Hepatocyte (in vitro differentiated cells): Measurements from ENCODE around the gene XPNPEP2. TPM values are rescaled to one million over a fixed set of nuclear protein-coding genes. Genes with fewer than 3 reads are reported as not detected.

Experiments
- DNase-seq: peaks from one replicate; pipeline ENCODE4 v3.0.0-alpha.2; 2016; ENCODE audit warnings: low spot score
- H2AFZ ChIP-seq: fragments of 200-600 bp; sonication (generic); 2 replicates; pipeline ENCODE4 v1.6.0; 2016; ENCODE audit warnings: antibody characterized with exemption, mild to moderate bottlenecking
- H3K27ac ChIP-seq: fragments of 200-600 bp; sonication (generic); 2 replicates; pipeline ENCODE4 v1.5.1; 2016; ENCODE audit warnings: mild to moderate bottlenecking
- H3K27me3 ChIP-seq: fragments of 200-600 bp; sonication (generic); 2 replicates; pipeline ENCODE4 v1.6.1; 2016
- H3K36me3 ChIP-seq: fragments of 200-600 bp; sonication (generic); replicated peaks from 2 replicates; pipeline ENCODE4 v1.5.1; 2016; ENCODE audit warnings: low read depth; ENCODE audit not compliant: insufficient read depth
- H3K4me1 ChIP-seq: fragments of 200-600 bp; sonication (generic); 2 replicates; pipeline ENCODE4 v1.5.1; 2016; ENCODE audit warnings: mild to moderate bottlenecking, moderate library complexity; ENCODE audit not compliant: insufficient read depth
- H3K4me2 ChIP-seq: fragments of 200-600 bp; sonication (generic); 2 replicates; pipeline ENCODE4 v1.6.0; 2016
- H3K4me3 ChIP-seq: fragments of 200-600 bp; sonication (generic); 2 replicates; pipeline ENCODE4 v1.5.1; 2016; ENCODE audit warnings: mild to moderate bottlenecking
- H3K79me2 ChIP-seq: fragments of 200-600 bp; sonication (generic); 2 replicates; pipeline ENCODE4 v1.6.0; 2017; ENCODE audit warnings: mild to moderate bottlenecking
- H3K9me2 ChIP-seq: fragments of 200-600 bp; sonication (generic); replicated peaks from 2 replicates; pipeline ENCODE4 v1.6.0; 2017; ENCODE audit warnings: mild to moderate bottlenecking; ENCODE audit not compliant: insufficient read depth
- H3K9me3 ChIP-seq: fragments of 200-600 bp; sonication (generic); 2 replicates; pipeline ENCODE4 v1.5.1; 2016; ENCODE audit warnings: low read depth, mild to moderate bottlenecking
- H4K20me1 ChIP-seq: fragments of 200-600 bp; sonication (generic); 2 replicates; pipeline ENCODE4 v1.6.0; 2016; ENCODE audit warnings: mild to moderate bottlenecking; ENCODE audit not compliant: insufficient read depth, poor library complexity, severe bottlenecking
- EZH2 ChIP-seq: fragments of 200-600 bp; sonication (generic); IDR thresholded peaks from 2 replicates; pipeline ENCODE4 v1.6.1; 2016; ENCODE audit warnings: antibody characterized with exemption, mild to moderate bottlenecking, borderline replicate concordance
- EZH2phosphoT487 ChIP-seq: fragments of 200-600 bp; sonication (generic); IDR thresholded peaks from one replicate; pipeline ENCODE4 v1.6.1; 2018; ENCODE audit warnings: antibody characterized with exemption, mild to moderate bottlenecking, low read depth, moderate library complexity; ENCODE audit not compliant: unreplicated experiment, severe bottlenecking
- WGBS: methylation state at CpG from one replicate; pipeline ENCODE4 v1.1.6; 2016; ENCODE audit warnings: low lambda C conversion rate; ENCODE audit errors: missing lambda C conversion rate; 5-methylcytosine and 5-hydroxymethylcytosine counted together
- polyA plus RNA-seq: library from polyadenylated mRNA; unstranded; fragments of >200 nt; fragmentation: Nextera tagmentation; extraction: Ambion mirVana; gene quantifications from 2 replicates; pipeline ENCODE4 v1.2.1, GENCODE V29; 2016
- total RNA-seq: library from RNA; depleted of rRNA; stranded (reverse); fragments of >200 nt; gene quantifications from 2 replicates; pipeline ENCODE4 v1.2.3, GENCODE V29; 2014
- TF ChIP-seq, protein P1 (sequence below): fragments of 200-600 bp; sonication (generic); IDR thresholded peaks from 2 replicates; pipeline ENCODE4 v1.5.1; 2016; ENCODE audit warnings: antibody characterized with exemption, mild to moderate bottlenecking; ENCODE audit not compliant: poor library complexity

Gene XPNPEP2
- total and polyA plus RNA-seq, 2 experiments from 2014 or later: 21.9 to 23.1 TPM

DNA sequence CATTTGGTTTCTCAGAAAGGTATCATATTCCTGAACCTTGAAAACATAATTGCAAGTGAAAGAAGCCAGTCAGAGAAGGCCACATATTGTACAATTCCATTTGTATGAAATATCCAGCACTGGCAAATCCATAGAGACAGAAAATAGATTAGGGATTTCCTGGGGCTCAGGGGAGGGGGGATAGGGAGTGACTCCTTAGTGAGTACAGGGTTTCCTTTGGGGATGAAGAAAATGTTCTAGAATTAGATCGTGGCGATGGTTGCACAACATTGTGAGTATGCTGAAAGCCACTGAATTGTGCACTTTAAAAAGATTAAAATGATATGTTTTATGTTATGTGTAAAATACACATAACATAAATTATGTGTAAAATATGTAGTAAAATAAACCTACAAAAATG, 10.3 kb downstream of the XPNPEP2 start:
- Histone ChIP-seq H3K27ac (no peak overlapping the region), H2AFZ (no peak overlapping the region), H3K9me2 (no peaks in the 10 kb centered on the region), H3K36me3 (no peaks in the 10 kb centered on the region), H3K79me2 (no peaks in the 10 kb centered on the region), H3K27me3 (no peaks in the 10 kb centered on the region), H3K4me3 (no peak overlapping the region), H3K4me1 (no peaks in the 10 kb centered on the region), H3K9me3 (no peaks in the 10 kb centered on the region), H3K4me2 (no peak overlapping the region), H4K20me1 (no peaks in the 10 kb centered on the region)
- TF ChIP-seq EZH2phosphoT487: no peak
- no peak for TF ChIP-seq EZH2
- no peak for DNase-seq
- WGBS: 70% methylated on average over 2 of the region's 2 CpGs

DNA sequence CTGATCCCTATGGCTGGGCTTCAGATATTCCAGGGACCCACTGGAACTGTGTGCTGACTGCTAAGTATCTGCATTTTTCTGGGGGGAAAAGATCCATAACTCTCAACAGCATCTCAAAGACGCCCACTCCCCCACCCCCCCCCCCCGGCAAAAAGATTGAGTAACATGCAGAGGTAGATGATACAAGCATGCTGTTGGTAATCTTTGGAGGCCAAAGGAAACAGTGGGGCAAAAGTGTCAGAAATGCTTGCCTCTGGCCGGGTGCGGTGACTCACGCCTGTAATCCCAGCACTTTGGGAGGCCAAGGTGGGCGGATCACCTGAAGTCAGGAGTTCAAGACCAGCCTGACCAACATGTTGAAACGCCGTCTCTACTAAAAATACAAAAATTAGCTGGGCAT, 12.2 kb downstream of the XPNPEP2 start:
- H4K20me1 ChIP-seq: no peaks in the 10 kb centered on the region
- no peaks in the 10 kb centered on the region for H3K27me3 ChIP-seq
- DNase-seq: no peak
- no peak overlapping the region for H3K4me3 ChIP-seq
- no peak overlapping the region for H3K27ac ChIP-seq
- 82% methylated on average over 8 of the region's 8 CpGs for WGBS
- H3K4me2 ChIP-seq: no peak overlapping the region
- H3K4me1 ChIP-seq: no peaks in the 10 kb centered on the region
- no peak overlapping the region for H2AFZ ChIP-seq
- H3K36me3 ChIP-seq: no peaks in the 10 kb centered on the region
- H3K9me2 ChIP-seq: no peaks in the 10 kb centered on the region
- H3K9me3 ChIP-seq: no peaks in the 10 kb centered on the region
- no peaks in the 10 kb centered on the region for H3K79me2 ChIP-seq
- TF ChIP-seq, protein P1, sequence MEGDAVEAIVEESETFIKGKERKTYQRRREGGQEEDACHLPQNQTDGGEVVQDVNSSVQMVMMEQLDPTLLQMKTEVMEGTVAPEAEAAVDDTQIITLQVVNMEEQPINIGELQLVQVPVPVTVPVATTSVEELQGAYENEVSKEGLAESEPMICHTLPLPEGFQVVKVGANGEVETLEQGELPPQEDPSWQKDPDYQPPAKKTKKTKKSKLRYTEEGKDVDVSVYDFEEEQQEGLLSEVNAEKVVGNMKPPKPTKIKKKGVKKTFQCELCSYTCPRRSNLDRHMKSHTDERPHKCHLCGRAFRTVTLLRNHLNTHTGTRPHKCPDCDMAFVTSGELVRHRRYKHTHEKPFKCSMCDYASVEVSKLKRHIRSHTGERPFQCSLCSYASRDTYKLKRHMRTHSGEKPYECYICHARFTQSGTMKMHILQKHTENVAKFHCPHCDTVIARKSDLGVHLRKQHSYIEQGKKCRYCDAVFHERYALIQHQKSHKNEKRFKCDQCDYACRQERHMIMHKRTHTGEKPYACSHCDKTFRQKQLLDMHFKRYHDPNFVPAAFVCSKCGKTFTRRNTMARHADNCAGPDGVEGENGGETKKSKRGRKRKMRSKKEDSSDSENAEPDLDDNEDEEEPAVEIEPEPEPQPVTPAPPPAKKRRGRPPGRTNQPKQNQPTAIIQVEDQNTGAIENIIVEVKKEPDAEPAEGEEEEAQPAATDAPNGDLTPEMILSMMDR: no peak
- no peak for TF ChIP-seq EZH2
- no peak for TF ChIP-seq EZH2phosphoT487

DNA sequence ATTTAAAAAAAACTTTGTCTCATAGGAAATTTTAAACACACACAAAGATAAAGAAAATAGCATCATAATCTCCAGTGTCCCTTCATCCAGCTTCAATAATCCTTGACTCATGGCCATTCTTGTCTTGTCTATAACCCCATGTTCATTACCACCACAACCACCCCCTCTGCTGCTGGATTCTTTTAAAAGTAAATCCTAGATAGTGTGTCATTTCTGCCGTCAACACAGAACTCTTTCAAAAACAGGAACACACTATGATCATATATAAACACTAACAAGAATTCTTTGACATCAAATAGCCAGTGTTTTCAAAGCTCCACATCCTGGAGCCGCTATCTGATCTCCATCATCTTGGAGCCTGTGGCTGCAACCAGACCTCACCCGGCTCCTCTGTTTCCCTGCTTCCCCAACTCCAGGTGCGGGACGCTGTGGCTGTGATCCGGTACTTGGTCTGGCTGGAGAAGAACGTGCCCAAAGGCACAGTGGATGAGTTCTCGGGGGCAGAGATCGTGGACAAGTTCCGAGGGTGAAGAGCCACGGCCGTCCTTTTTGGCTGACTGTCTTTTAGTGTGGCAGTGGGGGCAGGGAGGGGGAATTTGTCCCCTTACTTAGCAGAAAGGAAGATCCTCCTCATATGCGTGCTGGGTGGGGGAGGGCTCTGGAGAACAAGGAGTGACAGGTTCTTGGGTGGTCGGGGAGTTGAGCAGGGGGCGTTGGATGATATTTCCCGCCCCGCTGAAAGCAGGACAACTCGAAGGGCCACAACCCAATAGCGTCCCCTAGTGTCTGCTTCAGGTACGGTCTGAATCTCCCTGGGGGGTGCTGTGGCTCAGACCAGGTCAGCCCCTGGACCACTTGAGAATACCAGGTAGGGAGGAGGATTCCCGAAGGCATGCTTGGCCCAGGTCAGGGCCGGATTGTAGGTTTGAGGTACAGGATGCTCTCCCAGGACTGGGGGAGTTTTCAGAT, 15.6 kb downstream of the XPNPEP2 start:
- no peaks in the 10 kb centered on the region for H3K9me3 ChIP-seq
- no peak overlapping the region for H3K27ac ChIP-seq
- no peaks in the 10 kb centered on the region for H3K9me2 ChIP-seq
- DNase-seq: no peak
- no peak overlapping the region for H3K4me2 ChIP-seq
- no peaks in the 10 kb centered on the region for H3K27me3 ChIP-seq
- H3K4me3 ChIP-seq: no peak overlapping the region
- H4K20me1 ChIP-seq: no peaks in the 10 kb centered on the region
- 63% methylated on average over 22 of the region's 22 CpGs for WGBS
- H3K4me1 ChIP-seq: no peaks in the 10 kb centered on the region
- TF ChIP-seq, protein P1: no peak
- TF ChIP-seq EZH2phosphoT487: no peak
- no peak for TF ChIP-seq EZH2
- H2AFZ ChIP-seq: no peak overlapping the region
- no peaks in the 10 kb centered on the region for H3K36me3 ChIP-seq
- no peaks in the 10 kb centered on the region for H3K79me2 ChIP-seq

DNA sequence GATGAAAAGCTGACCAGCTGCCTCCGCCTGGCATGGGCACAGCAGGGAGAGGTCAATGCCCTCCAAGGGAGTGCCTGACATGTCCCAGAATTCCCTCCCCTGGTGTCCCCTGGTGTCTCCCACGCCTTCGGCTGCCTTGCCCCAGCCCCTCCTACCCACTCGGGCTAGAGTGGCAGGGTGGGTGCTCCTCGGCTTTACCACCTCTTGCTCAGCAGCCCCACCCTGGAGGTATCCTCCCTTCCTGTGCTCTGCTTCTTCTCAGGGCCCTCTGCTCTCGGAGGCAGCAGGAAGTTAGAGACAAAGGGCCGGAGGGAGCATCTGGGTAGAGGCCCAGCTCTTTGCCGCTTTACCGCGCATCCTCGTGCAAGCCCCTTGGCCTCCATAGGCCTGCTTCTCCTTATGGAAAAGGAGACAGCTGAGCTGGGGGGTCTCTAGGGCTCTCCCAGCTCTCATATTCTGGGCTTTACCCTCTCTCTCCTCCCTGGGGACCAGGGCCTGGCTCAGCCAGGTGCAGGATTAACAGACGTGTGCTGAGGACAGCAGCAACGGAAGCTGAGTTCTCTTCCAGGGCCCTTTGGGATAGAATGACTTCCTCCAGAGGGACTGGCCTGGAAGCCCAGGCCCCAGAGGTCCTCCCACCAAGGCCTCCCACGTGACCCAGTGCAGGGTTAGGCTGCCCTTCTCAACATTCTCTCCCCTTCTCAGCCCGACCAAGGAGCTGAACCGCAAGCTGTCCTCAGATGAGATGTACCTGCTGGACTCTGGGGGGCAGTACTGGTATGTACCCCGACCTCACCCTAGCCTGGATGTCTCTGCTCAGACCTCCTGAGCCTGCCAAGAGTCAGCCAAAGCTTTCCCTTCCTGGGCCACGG, 17.2 kb downstream of the XPNPEP2 start:
- no peak overlapping the region for H3K4me3 ChIP-seq
- no peaks in the 10 kb centered on the region for H3K4me1 ChIP-seq
- no peaks in the 10 kb centered on the region for H3K9me2 ChIP-seq
- no peak overlapping the region for H3K4me2 ChIP-seq
- TF ChIP-seq EZH2phosphoT487 (no peak), EZH2 (no peak)
- TF ChIP-seq, protein P1: no peak
- 76% methylated on average over 18 of the region's 18 CpGs for WGBS
- no peaks in the 10 kb centered on the region for H4K20me1 ChIP-seq
- H3K27ac ChIP-seq: no peak overlapping the region
- no peak for DNase-seq
- H3K79me2 ChIP-seq: no peaks in the 10 kb centered on the region
- H2AFZ ChIP-seq: no peak overlapping the region
- H3K36me3 ChIP-seq: no peaks in the 10 kb centered on the region
- H3K9me3 ChIP-seq: no peaks in the 10 kb centered on the region
- H3K27me3 ChIP-seq: no peaks in the 10 kb centered on the region
